Stimulated activated CD4-positive, alpha-beta T cell treated with anti-CD3 and anti-CD28 coated beads, Interleukin-12 subunit alpha, Interleukin-12 subunit beta, amount 100 ng/mL, for 4 hours (primary cell): ENCODE results near the gene FNBP1.
"Not testable (repeated sequence)": the region's sequence is repeated elsewhere in the genome, so short reads cannot be mapped to it uniquely, and the experiment has no call there.

Experiments used
- DNase-seq: peaks from one replicate; pipeline ENCODE4 v3.0.0-alpha.2; 2020

FNBP1 gene

GRCh38 chr9:129946246-129946995 lies 96.6 kb downstream of the FNBP1 start:
- no peak for DNase-seq

GRCh38 chr9:129945314-129945713 lies 97.7 kb downstream of the FNBP1 start:
- DNase-seq: no peak

- DNase-seq: no peak
Observed at GRCh38 chr9:129944506-129945116, 98.4 kb downstream of the FNBP1 start.

- no peak for DNase-seq
Observed at GRCh38 chr9:129939431-129939830, 103.6 kb downstream of the FNBP1 start.

- no peak for DNase-seq
Observed at GRCh38 chr9:129938291-129938979, 104.6 kb downstream of the FNBP1 start.

GRCh38 chr9:129937879-129938278 lies 105.1 kb downstream of the FNBP1 start:
- not testable (repeated sequence) for DNase-seq

GRCh38 chr9:129936222-129936621 lies 106.8 kb downstream of the FNBP1 start:
- no peak for DNase-seq

- no peak for DNase-seq
Observed at GRCh38 chr9:129934780-129935179, 108.2 kb downstream of the FNBP1 start.

GRCh38 chr9:129934041-129934591 lies 108.9 kb downstream of the FNBP1 start:
- DNase-seq: no peak

- DNase-seq: no peak
Observed at GRCh38 chr9:129933185-129934040, 109.6 kb downstream of the FNBP1 start.

- no peak for DNase-seq
Observed at GRCh38 chr9:129932303-129933151, 110.5 kb downstream of the FNBP1 start.

- no peak for DNase-seq
Observed at GRCh38 chr9:129930743-129931142, 112.2 kb downstream of the FNBP1 start.

GRCh38 chr9:129929496-129930125 lies 113.4 kb downstream of the FNBP1 start:
- DNase-seq: no peak

GRCh38 chr9:129923589-129923988 lies 119.4 kb downstream of the FNBP1 start:
- no peak for DNase-seq

GRCh38 chr9:129921905-129922304 lies 121.1 kb downstream of the FNBP1 start:
- DNase-seq: no peak

- no peak for DNase-seq
Observed at GRCh38 chr9:129919841-129920240, 123.1 kb downstream of the FNBP1 start.

- no peak for DNase-seq
Observed at GRCh38 chr9:129919277-129919676, 123.7 kb downstream of the FNBP1 start.

- no peak for DNase-seq
Observed at GRCh38 chr9:129918296-129918950, 124.6 kb downstream of the FNBP1 start.

- no peak for DNase-seq
Observed at GRCh38 chr9:129916707-129917106, 126.3 kb downstream of the FNBP1 start.

GRCh38 chr9:129914051-129914450 lies 128.9 kb downstream of the FNBP1 start:
- DNase-seq: no peak
